ENCODE data around the gene PDGFB.

The PDGFB gene

DNA sequence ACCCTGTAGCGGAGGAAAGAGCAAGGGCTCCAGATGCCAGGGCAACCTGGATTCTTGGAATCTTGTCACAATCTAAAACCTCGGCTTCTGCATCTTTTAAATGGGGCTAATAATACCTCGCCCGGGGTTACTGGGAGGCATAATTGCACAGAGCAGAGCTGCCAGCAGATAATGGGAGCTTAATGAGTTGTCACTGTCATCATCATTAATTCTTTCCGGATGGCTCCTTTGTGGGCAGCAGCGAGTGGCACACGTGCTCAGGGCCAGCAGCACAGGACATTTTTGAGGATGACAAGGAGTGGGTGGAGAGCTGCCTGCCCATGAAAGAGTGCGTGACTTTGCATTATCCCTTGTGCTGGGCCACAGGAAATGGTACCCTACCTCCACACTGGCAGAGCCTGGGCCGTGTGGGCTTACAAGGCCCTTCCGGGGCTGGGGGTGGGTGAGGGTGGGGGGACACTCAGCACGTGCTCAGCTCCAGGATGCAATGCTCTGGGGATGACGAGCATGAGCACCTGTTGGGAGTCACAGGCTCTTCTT, 5.7 kb downstream of the PDGFB start:
- no peak for DNase-seq

DNA sequence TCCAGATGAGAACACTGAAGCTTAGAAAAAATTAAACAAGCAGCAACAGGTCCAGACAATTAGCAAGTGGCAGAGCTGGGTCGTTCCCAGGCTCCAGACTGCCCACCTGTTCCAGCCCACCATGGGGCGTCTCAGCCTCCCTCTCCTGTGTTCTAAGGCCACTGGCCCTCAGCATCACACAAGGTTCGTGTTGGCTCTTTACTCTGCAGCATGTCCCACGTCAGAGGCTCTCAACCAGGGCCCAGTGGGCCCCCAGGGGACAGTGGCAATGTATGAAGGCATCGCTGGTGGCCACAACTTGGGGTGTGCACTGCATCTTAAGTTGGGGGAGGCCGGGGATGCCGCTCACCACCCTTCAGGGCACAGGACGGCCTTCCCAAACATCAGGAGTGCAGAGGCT, 6.2 kb downstream of the PDGFB start:
- no peak for DNase-seq

DNA sequence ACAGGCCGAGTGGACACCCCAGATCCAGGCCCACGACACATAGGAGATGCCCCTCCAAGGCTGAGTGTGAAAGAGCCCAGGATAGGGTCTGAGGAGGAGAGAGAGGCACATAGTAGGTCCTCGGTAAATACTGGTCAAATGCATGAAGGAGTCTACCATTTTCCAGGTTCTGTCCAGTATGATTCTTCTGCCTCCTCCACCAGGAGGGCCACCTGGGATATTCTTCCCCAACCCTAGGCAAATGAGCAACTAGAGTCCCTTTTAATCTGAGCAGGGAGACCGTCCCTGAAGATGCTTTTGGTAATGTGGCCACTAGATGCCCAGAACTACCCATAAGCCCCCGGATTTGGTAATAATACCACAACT, 6.7 kb downstream of the PDGFB start:
- DNase-seq: no peak

DNA sequence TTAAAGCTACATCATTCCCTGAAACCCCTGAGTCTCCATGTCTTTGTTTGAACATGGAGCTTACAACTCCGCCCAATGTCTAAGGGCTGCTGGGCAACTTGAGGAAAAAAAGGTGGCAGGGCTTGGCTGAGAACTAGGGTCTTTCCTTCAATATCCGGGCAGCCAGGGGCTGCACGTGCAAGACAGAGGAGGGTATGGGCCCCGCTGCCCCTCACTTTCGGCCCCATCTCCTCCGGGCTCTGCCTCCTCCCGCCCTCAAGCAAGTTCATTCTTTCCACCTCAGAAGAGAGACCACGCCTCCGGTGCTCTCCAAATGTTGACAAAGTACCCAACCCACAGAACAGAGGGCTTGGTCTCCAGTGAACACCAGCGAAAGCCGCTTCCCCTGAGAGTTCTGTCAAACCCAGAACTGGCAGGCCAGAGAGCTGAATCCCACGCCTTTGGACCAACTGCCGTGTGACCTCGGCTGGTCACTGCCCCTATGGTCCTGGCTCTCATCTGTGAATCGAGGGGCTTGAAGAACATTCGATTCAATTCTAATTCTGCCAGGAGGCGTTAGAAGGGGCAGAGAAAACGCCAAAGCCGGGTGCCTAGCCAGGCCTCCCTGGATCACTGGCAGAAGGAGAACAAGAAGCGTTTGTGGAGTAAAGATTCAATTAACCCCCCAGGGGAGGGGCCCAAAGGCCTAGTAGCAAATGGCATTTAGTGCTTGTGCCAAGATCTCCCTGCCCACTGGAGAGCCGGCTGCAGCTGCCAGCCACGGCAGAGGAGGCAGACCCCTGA, 7.3 kb downstream of the PDGFB start:
- no peak for DNase-seq

DNA sequence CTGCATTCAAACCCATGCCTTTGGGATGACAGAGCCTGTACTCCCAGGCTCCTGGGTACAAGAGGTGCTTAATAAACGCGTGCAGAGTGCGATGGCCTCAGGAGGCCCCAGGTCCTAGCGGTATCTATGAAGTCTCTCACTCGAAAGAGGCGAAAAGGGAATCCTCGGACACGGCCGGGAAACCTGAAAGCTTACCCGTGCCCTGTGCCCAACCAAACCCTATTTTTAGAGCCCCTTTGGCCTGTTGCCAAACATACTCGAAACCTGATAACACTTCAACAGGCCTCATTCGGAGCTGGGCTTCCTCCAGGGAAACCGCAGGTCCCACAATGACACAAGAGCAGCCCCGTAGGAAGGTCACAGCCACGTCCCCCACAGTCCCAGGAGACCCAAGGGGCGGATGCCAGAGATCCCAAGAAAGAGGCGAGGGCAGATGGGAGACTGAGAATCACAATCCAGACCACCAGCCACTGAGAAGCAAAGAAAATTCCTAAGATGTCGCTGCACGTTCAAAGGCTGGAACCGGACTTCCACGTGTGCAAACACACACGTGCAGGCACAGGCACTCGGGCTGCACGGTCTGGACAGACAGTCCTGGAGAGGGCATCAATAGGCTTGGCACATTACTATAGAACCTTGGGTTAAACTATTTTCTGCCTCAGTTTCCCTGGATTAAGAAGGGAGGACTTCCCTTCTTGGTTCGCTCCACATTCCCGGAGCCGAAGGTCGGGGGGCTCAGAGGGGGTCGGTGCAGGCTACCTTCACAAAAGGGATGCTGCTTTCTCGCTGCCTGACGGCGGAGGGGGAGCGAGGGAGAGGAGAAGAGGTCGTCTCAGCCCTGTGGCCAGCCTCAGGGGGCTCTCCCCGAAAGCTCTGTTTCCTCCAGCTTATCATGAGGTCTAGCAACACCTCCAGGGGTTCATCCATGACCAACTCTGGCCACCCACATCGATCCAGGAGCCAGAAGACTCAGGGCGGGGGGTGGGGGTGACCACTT, 8.2 kb downstream of the PDGFB start:
- DNase-seq: no peak

DNA sequence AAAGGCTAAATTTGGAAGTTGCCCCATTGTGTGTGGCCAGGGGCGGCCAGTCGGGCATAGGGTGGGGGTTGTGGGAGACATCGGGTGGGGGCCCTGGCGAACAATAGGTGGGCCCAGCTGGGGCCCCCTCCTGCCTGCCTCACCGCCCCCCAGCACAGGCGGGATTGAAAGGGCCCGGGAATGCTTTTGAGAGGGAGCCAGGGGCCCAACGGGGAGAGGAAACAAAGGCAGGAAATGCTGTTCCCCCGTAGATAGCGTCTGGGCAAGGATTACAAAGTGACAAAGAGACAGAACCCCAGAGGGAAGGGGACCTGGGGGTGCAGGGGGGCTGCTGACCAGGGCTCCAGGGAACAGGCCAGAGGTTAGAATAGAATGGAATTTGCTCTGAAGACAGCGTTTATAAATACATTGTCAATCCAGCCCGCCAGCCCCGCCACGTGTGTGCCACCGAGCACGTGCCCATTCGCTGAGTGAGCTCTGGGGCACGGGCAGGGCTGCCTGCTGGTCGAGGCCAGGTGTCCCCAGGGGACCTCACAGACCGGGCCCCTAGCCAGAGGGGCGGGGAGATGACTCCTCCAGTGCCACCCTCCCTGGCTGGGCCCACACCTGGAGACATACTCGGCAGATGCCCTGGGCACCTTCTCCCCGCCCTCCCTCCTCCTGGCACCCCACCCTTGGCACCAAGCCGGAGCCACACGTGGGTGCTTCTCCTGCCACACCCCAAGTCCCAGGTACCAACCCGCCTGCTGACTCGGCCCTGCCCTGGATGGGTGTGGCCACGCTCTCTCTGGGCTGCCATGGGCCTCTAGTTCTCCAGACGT, 9.7 kb downstream of the PDGFB start:
- DNase-seq: no peak

DNA sequence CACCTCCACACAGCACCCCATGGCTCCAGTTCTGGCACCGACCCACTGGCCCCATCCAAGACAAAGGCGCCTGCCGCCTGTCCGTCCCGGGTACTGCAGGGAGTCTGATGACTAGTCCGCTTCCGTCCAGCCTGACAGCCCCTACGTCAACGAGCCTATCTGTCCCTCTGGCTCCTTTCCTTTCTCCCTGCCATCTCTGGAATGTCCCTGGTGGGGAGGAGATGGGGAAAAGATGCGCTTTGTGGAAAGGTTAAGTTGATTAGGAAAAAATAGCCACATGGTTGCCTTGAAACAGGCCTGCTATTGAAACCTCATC, 10.4 kb downstream of the PDGFB start:
- DNase-seq: no peak

DNA sequence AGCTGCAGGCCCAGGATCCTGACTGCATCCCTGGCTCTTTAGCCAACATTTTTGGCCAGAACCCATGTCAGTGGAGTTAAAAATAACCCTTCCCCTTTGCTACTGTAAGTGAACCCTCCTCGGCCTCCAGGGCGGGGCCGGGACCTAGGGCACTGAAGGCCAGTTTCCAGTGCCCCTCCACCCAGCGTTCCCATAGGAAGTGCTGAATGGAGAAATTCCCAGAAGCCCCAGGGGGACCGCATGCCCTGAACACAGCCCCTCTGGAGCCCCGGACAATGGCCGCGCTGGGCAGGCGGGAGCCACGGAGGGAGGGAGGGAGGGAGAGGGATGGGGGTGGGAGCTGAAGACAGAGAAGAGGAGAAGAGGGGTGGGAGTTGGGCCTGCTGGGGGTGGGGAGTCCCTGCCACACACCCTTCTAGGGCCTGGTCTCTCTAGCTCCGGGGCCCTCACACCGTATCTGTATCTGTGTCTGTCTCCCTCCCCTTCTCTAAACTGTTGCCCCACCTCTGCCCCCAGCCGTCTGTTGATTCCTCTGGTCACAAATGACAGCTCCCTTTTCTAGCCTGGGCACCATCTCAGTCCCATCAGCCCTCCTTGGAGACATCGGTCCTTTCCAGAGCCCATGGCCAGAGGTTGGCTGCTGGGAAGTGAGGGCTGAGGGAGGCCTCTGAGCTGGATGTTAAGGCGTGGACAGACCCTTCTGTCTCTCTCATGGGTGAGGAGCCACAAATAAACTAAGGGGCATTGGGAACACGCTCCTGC, 10.9 kb downstream of the PDGFB start:
- DNase-seq: no peak

DNA sequence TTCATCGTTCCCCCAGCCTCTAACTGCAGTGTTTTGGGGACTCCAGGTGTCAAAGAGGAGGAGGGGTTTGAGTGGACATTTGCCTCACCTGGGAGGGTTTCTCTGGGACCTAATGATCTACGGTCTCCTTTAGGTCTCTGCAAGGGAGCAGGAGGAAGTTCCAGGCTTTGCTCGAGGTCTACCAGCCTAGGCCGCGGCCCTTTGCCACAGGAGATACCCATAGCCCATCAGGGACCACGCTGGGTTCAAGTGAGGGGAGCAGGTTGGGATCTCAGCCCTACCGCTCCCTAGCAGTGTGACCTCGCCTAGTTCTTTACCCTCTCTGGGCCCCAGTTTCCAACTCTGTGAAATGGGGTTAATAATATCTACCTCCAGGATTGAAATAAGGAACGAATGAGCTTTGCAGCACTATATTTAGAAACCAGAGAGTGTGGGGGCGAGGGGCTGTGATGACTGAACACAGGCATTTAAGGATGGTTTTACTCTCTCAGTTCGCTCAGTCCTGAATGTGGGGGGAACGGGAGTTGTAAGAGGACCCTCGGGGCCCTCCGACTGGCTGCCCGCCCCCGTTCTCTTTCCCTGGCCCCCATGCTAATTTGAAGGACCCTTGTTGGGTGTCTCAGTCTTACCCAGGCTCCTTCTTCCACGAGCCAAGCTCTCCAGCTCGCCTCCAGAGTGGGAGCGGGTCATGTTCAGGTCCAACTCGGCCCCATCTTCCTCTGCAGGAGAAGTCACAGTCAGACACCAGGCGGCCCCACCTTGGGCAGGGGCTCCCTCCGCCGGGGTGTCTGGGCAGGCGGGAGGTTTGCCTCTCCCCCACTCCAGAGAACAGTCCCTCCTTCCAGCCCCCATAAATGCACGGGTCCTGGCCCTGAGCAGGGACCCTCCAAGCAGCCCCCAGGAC, 11.7 kb downstream of the PDGFB start:
- no peak for DNase-seq

DNA sequence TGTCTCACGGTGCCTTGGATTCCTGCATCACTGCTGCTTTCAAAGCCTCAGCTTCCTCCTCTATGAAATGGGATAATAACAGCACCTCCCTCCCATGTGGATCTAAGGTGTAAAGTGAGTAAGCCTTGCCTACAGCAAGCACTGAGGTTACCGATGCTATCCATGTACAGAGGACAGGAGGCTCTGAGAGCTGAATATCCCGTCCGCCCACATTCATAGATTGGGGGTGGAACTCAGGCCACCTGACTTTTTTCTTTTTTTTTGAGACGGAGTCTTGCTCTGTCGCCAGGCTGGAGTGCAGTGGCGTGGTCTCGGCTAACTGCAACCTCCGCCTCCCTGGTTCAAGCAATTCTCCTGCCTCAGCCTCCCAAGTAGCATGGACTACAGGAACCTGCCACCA, 12.5 kb downstream of the PDGFB start:
- no peak for DNase-seq

DNA sequence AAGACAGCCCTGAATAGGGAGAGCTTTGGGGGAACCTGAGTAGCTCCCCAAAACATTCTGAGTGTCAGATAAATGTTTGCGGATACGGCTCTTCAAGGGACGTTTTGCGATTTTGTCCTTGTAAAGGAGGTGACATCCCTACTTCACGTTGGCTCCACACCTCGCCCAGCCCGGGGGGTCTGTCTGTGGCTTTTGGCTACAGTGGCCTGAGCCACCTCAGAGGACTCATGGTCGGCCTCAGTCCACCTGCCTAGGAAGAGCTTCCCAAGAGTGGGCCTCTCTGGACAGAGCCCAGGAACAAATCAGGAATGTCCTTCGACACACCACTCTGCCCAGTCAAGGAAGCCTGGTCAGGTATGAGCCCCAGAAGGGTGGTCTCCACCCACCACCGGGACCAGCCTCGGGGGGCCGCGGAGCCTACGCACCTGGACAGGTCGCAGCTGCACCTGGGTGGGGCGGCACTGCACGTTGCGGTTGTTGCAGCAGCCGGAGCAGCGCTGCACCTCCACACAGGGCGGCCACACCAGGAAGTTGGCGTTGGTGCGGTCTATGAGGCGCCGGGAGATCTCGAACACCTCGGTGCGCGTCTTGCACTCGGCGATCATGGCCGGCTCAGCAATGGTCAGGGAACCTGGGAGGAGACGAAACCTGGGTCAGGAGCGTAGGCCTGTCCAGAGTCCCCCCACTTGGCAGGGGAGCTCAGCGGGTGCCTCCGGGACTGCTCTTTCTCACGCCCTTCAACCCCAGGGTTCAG, 13.4 kb downstream of the PDGFB start:
- no peak for DNase-seq

DNA sequence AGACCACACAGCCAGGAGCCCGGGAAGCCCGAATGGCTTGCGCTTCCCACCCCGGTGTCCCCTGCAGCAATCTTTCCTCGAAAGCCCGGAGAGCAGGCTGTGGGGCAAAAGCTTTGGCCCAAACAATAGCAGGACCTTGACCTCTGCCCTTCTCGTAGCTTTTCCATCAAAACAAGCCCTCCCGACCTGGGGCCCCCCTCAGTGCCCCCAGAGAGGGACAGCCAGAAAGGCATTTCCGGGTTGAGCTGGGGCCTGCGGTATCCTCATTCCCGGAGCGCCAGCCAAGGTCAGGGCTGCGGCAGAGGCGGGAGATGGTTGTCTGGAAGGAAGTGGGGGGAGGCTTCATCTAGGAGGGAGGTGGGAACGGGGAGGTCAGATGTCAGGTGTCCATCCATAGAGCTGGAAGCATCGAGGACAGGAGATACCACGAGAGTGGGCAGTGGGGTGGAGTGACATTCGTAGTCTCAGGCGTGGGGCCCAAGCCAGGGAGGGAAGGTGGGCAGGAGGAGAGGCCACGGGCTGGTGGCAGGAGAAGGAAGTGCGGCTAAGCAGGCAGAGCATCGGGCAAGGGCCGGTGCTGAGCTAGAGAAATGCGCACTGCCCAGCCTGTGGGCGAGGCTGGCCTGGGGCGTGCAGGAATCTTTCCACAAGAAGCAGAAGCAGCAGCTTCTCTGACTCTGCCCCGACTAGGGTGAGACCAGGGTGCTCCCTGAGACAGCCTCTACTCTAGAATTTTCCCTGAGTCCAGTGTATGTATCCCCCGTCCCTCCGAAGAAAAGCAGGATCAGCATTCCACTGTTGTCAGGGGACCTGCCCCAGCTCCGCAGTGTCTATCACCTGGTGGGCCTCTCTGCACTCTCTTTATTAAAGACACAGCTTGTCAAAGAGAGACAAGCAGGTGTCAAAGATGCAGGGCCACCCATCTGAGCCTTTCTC, 14.3 kb downstream of the PDGFB start:
- DNase-seq: no peak

DNA sequence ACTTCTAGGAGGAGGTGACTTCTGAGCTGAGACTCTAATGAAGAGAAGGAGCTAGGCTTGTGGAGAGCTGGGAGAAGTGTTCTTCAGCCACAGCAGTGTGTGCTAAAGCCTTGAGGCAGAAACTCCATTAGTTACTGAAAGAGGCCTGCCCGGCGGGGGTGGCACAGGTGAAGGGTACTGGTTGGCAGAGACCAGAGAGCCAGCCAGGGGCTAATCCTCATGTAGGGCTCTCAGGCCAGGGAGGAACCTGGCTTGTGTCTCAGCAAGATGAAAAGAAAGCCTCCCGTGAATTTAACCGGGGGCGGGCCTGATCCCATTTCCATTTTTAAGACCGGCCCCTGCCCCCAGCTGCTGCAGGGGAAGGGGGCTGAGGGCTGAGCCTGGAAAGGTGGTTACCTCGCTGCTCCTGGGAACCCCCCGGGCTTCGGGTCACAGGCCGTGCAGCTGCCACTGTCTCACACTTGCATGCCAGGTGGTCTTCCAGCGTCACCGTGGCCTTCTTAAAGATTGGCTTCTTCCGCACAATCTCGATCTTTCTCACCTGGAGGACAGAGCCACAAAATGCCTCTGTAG, 15.0 kb downstream of the PDGFB start:
- no peak for DNase-seq

DNA sequence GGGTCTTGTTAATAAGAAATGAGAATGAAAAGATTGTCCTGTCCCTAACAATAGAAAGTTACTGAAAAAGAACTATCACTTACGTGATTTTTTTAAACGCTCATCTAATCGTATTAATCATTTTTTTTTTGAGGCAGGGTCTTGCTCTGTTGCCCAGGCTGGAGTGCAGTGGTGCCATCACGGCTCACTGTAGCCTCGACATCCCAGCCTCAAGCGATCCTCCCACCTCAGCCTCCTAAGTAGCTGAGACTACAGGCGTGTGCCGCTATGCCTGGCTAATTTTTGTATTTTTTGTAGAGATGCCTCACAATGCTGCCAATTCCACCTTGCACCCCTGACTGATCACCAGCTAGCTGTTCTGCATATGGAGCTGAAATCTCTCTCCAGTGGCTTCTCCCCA, 15.7 kb downstream of the PDGFB start:
- DNase-seq: no peak

DNA sequence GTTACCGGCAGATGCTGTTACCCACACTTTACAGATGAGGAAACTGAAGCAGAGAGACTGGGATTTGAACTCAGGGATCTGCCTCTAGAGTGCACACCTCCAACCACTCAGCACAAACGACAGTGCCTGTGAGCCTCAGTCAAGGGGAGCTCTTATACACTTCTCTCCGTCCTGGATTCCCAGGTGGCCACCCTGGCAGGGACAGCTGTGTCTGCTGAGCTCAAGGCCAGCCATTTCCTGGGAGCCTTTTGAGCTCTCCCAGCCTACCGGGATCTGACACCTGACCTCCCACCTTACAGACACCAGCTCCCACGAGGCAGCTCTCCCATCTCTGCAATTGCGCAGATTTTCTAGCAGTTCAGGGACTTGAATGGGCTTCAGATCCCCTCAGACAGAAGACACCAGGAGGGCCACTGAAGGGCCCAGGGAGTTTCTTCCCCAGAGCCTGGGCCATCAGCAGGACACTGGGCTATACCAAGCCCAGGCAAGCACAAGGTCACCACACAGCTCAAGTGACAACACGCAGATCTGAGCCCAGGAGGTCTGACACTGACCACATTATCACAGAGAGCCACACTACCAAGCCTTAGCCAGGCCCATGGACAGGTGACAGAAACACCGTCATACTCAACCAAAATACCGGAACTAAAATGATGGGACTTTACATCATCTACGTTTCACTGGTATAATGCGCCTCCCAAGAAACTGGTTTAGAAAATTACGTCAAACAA, 17.1 kb downstream of the PDGFB start:
- DNase-seq: no peak

DNA sequence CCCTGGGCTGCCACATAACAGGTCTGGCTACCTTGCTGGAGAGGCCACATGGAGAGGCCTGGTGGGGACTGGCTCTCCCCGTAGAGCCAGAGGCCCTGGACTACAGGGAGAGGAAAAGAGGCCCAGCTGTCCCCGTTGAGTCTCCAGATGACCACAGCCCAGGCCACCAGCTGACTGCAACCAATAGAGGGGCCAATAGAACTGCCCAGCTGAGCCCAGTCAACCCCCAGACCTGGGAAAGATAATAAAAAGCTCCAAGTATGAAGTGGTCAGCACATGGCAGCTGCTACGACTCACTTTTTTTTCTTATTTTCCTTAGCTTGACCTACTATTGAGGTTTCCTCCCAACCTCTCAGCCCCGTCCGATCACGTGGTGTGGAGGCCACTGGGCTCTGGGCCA, 18.4 kb downstream of the PDGFB start:
- DNase-seq: no peak

DNA sequence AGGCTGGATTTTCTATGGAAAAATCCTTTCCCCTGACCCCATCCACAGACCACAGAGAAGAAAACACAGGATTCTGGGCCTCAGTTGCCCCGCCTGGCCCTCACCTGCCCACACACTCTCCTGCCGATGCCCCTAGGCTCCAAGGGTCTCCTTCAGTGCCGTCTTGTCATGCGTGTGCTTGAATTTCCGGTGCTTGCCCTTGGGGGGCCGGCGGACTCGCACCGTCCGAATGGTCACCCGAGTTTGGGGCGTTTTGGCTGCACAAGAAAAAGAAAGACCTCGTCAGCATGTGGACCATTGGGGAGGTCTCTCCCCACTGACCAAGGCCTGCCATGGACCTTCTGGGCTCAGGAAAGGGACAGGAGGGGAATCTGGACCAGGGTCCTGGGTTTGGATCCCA, 19.2 kb downstream of the PDGFB start:
- DNase-seq: no peak

DNA sequence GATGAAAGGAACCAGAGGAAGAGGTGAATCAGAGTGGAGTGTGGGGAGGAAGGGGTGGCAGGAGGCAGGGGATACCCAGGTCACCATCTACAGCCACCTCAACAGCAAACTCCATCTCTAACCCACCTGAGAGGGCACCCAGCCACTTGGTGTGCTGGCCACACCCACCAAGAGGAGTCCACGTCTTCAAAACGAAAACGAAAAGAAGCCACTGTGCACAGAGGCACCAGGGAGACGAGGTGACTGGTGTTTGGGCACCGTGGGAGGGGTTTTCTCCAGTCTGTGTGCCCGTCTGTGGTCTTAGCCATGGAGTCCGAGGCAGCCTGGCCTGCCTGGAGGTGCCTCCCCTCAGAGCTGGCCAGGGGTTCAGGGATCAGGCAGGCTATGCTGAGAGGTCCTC, 20.2 kb downstream of the PDGFB start:
- DNase-seq: no peak
